ENCODE results near the gene G3BP1.

G3BP1 gene

DNA sequence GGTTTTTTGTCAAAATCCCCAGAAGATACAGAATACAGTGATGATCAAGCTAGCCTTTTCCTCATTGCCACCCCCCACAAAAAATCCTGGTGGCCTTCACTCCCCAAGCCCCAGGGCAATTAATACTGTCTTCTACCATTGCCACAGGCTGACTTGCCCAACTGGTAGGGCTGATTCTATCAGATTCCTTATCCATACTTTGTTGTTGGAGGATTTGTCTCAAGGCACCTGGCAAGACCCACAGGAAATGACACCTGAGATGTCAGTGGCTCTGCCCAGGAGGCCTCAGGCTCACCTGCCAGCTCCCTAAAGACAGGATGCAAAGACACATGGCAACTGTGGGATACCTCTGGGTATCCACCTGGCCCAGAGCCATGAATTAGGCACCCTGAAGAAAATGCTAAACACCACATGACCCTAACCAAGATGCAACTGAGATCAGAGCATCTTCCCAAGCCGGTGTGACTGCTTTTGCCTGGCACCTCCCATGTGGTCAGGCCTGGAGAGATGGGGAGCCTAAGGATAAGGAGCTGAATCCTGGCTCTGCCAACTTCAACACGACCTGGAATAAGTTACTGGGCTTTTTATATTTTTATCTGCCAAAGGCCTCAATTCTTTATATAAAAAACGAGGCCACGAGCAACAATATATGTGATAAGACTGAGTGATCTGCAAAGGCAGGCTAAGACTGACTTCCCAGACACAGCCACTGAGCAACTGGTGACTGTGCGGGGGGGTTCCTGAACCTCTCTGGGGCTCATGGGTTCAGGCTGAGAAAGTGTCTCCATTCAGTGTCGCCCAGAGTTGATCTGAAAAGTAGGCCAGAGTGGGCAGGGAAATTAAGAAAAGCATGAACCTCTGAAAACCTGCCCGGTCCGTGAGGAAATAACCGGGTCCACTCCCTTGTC is 14.3 kb upstream of the G3BP1 start:
- Mint-ChIP-seq H3K36me3 (ENCODE audit: low read depth) (peaks cover 13% of the 10 kb centered on the region), H3K4me1 (peaks cover 62% of the 10 kb centered on the region), H3K9me3 (no peaks in the 10 kb centered on the region), H3K27me3 (ENCODE audit: low read depth, poor library complexity) (peaks cover 3% of the 10 kb centered on the region), H3K27ac (no peak overlapping the region), H3K4me3 (peak overlapping the region; percentile 90)
- DNase-seq, result no peak
- TF ChIP-seq, protein P1, sequence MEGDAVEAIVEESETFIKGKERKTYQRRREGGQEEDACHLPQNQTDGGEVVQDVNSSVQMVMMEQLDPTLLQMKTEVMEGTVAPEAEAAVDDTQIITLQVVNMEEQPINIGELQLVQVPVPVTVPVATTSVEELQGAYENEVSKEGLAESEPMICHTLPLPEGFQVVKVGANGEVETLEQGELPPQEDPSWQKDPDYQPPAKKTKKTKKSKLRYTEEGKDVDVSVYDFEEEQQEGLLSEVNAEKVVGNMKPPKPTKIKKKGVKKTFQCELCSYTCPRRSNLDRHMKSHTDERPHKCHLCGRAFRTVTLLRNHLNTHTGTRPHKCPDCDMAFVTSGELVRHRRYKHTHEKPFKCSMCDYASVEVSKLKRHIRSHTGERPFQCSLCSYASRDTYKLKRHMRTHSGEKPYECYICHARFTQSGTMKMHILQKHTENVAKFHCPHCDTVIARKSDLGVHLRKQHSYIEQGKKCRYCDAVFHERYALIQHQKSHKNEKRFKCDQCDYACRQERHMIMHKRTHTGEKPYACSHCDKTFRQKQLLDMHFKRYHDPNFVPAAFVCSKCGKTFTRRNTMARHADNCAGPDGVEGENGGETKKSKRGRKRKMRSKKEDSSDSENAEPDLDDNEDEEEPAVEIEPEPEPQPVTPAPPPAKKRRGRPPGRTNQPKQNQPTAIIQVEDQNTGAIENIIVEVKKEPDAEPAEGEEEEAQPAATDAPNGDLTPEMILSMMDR (IDR thresholded peaks at IDR 0.05), result no peak

DNA sequence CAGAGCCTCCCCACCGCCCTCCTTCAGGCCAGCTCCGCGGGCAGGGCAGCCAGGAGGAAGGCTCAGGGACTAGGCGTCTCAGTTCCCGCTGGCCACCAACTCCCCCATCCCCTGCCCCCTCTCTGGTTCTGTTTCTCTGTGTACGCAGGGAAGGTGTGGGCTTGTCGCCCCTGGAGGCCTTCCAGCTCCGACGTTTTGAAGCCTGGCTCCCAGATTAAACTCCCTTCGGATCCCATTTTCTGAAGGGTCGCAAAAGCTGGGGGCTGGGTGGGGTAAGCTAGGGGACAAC is 13.7 kb upstream of the G3BP1 start:
- no peaks in the 10 kb centered on the region for H3K9me3 Mint-ChIP-seq
- H3K4me1 Mint-ChIP-seq, result peaks cover 67% of the 10 kb centered on the region
- H3K27ac Mint-ChIP-seq, result peak overlapping the region; percentile 79
- peak; percentile 39 for DNase-seq
- peak overlapping the region; percentile 90 for H3K4me3 Mint-ChIP-seq
- H3K36me3 Mint-ChIP-seq (ENCODE audit: low read depth), result peaks cover 7% of the 10 kb centered on the region
- H3K27me3 Mint-ChIP-seq (ENCODE audit: low read depth, poor library complexity), result peaks cover 3% of the 10 kb centered on the region
- TF ChIP-seq, protein P1 (IDR thresholded peaks at IDR 0.05), result no peak

DNA sequence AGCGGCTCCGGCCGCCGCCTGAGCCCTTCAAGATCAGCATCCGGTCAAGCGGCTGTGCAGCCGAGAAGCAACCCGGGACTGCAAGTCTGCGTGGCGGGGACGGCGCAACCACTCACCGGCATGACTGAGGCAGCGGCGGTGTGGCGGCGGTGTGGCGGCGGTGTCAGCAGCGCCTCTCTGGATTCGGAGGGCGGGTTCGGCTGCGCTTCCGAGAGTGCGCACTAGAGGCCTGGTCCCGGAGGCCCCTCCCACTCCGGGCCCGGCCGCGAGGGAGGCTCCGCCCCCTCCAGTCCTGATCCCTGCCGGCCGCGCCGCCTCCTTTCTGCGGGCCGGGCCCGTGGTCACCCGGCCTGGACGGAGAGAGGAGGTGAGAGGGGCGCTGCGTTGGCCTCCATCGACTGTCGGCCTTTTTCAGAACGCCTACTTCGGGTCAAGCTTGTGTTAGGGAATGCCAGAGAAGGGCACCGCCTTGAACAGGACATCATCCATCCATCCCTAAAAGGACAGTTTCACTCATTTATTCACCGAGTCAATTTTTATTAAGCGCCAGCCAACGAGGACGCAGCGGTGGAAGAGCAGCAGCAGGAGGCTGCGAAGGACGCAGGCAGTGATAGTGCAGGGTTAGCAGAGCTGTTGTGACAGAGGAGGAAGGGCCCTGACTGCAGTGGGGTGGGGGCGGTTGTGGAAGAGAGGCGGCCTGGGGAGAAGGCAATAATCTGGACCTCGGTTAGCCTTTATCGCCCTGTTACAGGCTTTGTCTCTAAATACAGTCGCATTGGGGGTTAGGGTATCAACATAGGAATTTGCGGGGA is 13.1 kb upstream of the G3BP1 start, which contains the start of gene ATOX1:
TSS of gene ATOX1 (minus strand) at position 202 of the 812 bp plus-strand sequence. CDS start at position 122, 80 bp downstream.
- Mint-ChIP-seq H3K27me3 (ENCODE audit: low read depth, poor library complexity) (peaks cover 3% of the 10 kb centered on the region), H3K36me3 (ENCODE audit: low read depth) (peaks cover 2% of the 10 kb centered on the region), H3K27ac (peak within 1 kb of the TSS; percentile 99), H3K4me3 (peak within 1 kb of the TSS; percentile 90), H3K4me1 (peaks cover 66% of the 10 kb centered on the region), H3K9me3 (no peaks in the 10 kb centered on the region)
- peak; percentile 96 for DNase-seq
- TF ChIP-seq, protein P1 (IDR thresholded peaks at IDR 0.05), result no peak

DNA sequence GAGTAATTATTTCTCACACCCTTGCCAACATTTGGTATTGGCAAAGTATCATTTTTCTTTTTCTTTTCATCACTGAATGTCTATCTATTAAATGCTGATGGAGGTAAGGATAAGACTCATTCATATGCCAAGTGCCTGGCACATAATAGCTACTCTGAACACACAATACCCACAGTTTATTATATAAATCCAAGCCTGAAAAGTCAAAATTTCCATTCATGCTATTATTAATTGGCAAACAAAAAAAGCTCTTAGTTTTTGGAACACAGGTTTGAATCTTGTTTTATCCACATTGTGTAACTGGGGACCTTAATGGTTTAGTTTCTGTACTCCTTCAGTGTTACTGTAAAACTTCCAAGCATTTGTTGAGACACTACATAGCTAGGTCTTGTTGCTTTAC is 7.0 kb upstream of the G3BP1 start:
- no peaks in the 10 kb centered on the region for H3K9me3 Mint-ChIP-seq
- no peak overlapping the region for H3K27ac Mint-ChIP-seq
- DNase-seq, result no peak
- TF ChIP-seq, protein P1 (IDR thresholded peaks at IDR 0.05), result no peak
- no peaks in the 10 kb centered on the region for H3K27me3 Mint-ChIP-seq (ENCODE audit: low read depth, poor library complexity)
- no peak overlapping the region for H3K4me3 Mint-ChIP-seq
- no peaks in the 10 kb centered on the region for H3K36me3 Mint-ChIP-seq (ENCODE audit: low read depth)
- H3K4me1 Mint-ChIP-seq, result peaks cover 19% of the 10 kb centered on the region

DNA sequence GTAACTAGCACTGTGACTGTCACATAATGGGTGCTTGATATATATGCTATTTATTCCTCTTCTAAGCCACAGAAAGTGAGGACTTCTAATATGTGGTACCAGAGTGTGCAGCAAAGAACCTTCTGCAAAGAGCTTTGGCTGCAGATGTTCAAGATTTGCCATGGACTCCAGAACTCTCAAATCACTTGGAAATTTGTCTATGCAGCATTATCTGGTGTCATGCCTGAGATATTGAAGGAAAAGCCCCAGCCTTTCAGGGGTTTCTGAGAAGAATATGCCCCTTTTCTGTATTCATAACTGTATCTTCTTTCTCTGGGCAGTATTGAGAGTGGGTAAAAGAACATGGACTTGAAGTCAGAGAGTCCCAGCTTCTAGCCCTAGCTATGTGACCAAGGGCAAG is 4.8 kb upstream of the G3BP1 start:
- Mint-ChIP-seq H3K4me3 (no peak overlapping the region), H3K9me3 (no peaks in the 10 kb centered on the region), H3K27me3 (ENCODE audit: low read depth, poor library complexity) (no peaks in the 10 kb centered on the region), H3K4me1 (peaks cover 18% of the 10 kb centered on the region), H3K36me3 (ENCODE audit: low read depth) (no peaks in the 10 kb centered on the region), H3K27ac (no peak overlapping the region)
- no peak for DNase-seq
- TF ChIP-seq, protein P1 (IDR thresholded peaks at IDR 0.05), result no peak

Data from nephron progenitor cell (in vitro differentiated cells).